NCI-H1105 treated with DMSO at 0.1 percent for 48 hours (cell line): Measurements from ENCODE around the gene TNNT3.

Experiments used
- DNase-seq: peaks from one replicate; lab custom pipeline; 2025; lab: John Stamatoyannopoulos, UW

TNNT3 gene

GRCh38 chr11:1896923-1897322 is 22.6 kb upstream of the TNNT3 start:
- DNase-seq: no peak

- DNase-seq: no peak
These were observed 20.4 kb upstream of the TNNT3 start for GRCh38 chr11:1899090-1899489.

DNA sequence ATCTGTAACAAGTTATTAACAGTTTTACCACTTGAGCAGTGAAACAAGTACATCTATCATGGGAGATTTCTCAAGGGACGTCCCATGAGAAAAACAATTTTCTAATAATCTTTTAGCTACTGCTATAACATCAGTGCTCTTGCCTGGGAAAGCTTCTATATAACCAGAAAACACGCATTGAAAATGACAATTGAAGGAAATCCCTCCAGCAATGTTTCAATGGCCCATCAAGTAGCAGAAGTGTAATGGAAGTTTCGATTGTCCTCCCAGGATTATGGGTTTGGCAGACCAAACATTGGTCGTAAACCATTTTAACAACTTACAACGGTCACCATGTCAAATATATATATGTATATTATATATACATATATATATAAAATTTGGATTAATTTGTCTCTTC is 19.8 kb upstream of the TNNT3 start:
- no peak for DNase-seq

DNA sequence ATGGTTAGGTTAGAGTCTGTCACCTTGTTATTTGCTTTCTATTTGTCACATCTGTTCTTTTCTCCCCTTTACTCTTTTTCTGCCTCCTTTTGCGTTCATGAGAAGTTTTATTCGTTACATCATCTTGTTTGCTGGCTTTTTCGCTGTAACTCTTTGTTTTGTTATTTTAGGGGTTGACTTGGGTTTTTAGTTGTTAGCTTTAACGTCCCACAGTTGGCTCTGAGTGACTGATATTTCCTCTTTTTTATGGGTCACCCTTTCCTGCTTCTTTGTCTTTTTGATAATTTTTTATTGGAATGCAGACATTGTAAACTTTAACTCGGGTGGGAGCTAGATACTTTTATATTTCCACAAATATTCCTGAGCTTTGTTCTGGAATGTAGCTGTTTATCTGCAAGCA is 13.3 kb upstream of the TNNT3 start:
- no peak for DNase-seq

DNA sequence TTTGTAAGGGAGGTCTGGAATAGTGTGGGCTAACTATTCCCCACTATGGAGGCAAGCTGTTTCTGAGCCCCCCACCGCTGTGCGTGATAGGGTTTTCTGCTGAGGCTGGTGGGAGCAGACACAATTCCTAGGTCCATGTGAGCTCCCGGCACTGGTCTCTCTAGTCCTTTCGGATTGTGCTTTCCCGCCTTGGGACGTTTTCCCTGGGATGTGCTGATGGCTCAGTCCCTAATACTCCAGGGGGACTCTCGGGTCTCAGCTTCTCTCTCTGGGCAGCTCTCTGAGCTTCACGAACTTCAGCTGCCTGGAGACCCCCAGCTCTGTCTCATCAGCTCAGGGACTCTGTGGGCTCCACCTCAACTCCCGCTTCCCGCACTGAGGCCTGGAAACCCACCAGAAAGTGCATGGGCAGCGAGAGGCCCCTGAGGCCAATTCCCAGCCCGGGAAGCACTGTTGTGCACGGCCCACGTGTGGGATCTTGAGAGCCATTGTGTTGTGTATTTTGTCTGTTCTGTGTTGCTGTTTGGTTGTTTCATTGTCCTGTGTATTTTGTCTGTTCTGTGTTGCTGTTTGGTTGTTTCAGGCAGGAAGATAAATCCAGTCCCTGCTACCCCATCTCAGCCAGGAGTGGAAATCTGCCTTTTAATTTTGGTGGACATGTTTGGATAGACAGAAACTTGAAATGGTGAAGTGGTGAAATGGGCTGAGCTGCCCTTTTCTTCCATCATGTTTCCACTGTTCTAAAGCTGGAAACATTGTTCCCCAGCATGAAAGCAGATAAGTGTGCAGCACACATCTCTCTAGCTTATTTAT is 12.7 kb upstream of the TNNT3 start:
- no peak for DNase-seq

- DNase-seq: no peak
These were observed 10.9 kb upstream of the TNNT3 start for GRCh38 chr11:1908618-1909017.

GRCh38 chr11:1909524-1909923 is 10.0 kb upstream of the TNNT3 start:
- no peak for DNase-seq

- no peak for DNase-seq
These were observed 7.1 kb upstream of the TNNT3 start for GRCh38 chr11:1912289-1912878.

GRCh38 chr11:1913271-1914060 is 6.0 kb upstream of the TNNT3 start:
- DNase-seq: no peak

GRCh38 chr11:1915795-1916131 is 3.7 kb upstream of the TNNT3 start:
- DNase-seq: no peak

DNA sequence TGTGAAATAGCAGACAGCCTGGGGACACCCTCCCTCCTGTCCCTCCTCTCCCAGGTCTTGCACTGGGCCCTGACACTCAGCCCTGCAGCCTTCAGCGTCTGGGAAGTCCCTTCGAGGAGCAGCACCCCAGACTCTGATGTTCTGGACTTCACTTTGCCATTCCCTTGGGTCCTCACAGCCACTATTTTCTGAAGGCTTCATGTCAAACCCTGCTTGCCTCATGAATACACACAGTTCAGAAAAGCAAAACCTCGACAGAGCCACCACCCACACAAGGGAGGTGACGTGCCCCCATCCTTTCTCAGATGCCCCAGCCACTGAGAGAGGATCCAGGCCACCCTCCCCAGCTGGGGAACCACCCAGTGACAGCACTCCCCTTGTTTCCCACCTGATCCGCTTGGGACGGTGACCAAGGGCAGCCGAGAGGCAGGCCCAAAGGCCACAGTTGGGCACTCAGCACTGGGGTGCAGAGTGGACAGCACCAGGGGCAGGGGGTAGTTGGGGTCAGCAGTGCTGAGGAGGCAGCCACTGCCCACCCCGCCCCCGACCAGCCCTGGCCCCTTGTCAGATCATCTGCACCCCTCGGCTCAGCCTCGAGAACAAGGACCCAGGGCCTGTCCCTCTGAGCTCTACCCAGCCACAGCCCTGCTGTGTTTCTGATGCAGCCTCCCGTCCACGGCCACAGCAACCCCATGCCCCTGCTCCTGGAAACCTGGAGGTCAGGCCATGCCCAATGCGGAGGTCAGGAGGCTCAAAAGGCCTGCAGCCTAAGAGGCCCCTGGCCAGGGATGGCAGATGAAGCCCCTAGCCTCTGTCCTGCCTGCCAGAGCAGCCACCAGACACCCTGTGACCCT is 3.1 kb upstream of the TNNT3 start:
- DNase-seq: no peak

DNA sequence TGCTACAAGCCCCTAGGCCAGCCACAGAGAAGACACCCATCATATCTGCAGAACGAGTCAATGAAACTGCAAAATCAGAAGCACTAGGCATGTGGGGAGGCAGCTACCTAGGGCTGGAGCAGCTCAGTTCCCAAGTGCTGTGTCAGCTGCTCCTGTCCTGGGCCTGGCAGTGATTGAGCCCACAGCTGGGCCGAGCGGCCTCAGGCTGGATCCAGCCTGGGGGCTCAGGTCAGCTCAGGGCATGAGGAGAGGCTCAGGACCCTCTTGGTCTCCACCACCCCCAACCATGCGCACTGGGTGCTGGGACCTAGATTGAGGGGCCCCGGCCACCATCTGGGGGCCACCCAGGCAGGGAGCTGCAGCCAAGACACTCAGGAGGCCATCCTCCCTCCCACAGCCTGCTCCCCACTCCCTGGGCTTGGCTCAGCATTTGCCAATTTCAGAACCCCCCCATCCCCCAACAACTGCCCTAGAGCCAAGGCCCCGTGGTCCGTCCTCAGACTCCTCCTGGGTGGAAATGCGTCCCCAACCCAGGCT is 2.4 kb upstream of the TNNT3 start:
- no peak for DNase-seq

DNA sequence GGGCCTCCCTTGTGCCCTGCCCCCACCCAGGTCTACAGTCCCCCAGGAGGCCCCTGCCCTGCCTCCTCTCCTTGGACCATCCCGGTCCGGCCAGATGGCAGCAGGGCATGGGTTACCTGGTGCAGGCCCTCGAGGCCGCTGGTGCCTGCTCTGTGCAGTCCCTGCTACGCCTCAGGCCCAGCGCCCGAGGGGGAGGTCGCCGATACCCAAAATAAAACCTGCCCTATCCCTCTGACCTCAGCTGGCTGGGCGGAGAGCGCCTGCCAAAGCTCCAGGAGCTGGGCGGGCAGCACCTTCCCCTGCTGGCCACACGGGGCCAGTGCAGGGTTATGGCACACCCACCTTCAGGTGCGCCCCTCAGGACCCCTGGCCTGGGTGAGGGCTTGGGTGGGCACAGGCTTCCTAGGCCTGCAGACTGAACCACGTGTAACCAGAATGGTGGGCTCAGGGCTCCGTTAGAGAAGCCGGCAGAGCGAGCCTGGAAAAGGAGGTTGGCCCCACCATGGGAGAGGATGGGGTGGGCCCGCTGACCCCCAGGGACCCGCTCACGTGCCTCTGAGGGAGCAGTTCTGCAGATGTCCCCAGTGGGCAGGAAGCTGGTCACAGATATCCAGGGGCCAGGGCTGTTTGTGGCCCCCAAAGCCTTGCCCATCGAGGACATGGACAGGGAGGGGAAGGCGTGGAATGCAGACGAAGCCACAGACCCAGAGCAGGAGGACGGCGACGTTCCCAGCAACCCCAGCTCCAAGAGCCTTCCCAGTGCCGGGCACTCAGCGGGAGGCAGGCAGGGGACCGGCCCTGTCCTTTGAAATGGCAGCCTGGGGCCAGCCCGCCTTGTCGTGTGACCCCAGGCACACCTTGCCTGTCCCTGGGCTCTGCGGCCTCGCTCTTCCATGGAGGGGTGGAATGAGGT is 1.7 kb upstream of the TNNT3 start:
- DNase-seq: no peak

GRCh38 chr11:1918436-1919315 is 827 bp upstream of the TNNT3 start:
- DNase-seq: no peak

DNA sequence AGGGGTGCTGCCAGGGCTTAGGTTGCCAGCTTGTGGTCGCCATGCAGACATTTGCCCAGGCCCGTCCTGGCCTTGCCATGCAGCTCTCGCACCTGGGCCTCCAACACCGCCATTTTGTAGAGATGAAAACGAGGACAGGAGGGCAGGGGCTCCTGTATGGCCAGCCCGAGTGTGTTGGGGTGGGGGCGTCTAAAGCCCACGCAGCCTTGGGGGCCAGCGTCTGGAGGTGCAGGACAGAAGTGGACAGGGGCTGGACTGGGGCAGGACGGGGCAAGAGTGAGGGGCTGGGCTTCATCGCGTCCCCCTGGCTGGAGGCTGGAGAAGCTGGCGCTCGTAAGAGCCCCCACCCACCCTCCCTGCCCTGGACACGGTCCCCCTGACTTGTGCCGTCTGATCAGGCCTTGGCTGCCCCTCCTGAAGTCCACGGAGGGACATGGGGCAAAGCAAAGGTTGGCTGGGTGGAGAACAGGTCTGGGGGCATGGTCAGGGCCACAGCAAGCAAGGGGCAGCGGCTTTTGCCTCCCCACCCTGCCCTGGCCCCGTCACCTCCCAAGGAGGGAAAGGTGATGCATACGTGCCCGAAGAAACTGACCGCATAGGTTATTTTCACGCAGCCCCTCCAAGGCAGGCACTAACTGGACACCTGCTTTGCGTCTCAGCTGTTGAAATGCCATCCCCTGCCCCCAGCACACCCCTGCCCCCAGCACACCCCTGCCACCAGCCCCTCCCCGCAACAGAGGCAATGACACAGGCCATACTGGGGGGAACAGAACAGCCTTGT is 815 bp downstream of the TNNT3 start:
- DNase-seq: no peak

GRCh38 chr11:1920909-1921573 is 1.5 kb downstream of the TNNT3 start:
- no peak for DNase-seq

DNA sequence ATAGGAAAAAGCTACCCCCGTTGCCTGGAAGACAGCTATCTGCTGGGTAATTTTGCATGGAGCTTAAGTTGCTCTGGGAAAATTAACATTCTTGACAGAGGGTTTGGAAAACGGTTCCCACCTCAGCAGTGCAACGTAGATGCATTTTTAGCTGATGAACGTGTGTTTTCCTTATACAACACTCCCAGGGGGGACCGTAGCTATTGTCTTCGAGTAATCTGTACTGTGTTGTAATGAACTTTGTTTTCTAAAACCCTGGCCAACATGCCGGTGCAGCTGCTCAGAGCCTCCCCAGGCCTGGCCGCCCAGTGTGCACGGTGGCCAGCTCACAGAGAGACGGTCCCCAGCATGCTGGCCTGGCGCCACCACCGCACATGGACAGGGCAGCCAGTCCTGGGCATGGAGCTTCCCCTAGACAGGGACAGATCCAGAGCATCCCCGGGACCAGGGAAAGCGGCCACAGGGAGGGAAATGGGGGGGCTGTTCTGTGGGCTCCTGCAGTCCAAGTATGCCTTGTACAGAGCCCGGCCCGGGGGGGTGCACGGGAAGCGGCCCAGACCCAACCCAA is 2.2 kb downstream of the TNNT3 start:
- no peak for DNase-seq

DNA sequence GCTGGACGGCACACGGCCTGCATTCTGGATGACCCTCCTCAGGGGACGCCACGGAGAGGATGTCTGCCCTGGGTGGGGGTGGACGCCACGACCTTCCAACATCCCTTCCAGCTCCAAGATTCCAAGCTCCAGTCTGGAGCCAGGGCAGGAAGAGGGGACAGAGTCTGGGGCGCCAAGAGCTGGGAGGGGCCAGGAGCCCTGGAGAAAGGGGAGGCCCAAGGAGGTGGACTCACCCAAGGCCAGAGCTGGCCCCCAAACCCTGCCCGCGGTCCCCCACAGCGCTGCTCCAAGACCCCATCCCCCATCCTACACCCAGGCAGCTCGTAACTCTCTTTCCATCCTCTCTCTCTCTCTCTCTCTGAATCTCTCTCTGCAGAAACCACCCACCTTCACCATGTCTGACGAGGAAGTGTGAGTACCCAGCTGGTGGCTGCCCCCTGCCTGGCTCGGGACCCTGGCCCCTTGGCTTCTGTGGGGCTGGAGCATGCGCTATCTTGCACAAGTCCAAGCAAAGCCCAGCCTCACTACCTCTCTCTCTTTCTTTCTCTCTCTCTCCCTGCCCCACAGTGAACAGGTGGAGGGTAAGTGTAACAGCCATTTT is 3.1 kb downstream of the TNNT3 start:
- no peak for DNase-seq
